Omental fat pad (tissue), 4 donors: ENCODE results near the gene ATP8A2. TPM values are rescaled to one million over a fixed set of nuclear protein-coding genes. Genes with fewer than 3 reads are reported as not detected.

Experiments
- ATAC-seq: fragments of 150-250 bp; one replicate; pipeline ENCODE4 v1.9.1; 2016; ENCODE audit warnings: mild to moderate bottlenecking, moderate library complexity; ENCODE audit not compliant: low FRiP score
- DNase-seq: peaks from one replicate; pipeline ENCODE4 v3.0.0-alpha.2; 2019; ENCODE audit warnings: low spot score
- CTCF ChIP-seq, 3 donors: fragments of 450-650 bp; IDR thresholded peaks; one replicate each; pipeline ENCODE4 v1.5.1; 2016 to 2017; ENCODE audit warnings: antibody characterized with exemption in 3 of 3, mild to moderate bottlenecking in 3 of 3, moderate library complexity in 2 of 3
- total RNA-seq, 4 donors: library from RNA; depleted of rRNA; stranded (reverse); fragments of >200 nt; gene quantifications; one replicate each; pipeline ENCODE4 v1.1.0, GENCODE V29; 2016

ATP8A2 gene
- total RNA-seq, 4 donors from 2014 or later = 0.16 to 0.19 TPM; not detected in 2

GRCh38 chr13:25882466-25883357 is 510.9 kb downstream of the ATP8A2 start:
- no peak for DNase-seq
- TF ChIP-seq CTCF (IDR thresholded peaks at IDR 0.05) = no peak
- no peak for ATAC-seq

GRCh38 chr13:25885418-25885817 is 513.6 kb downstream of the ATP8A2 start:
- TF ChIP-seq CTCF (IDR thresholded peaks at IDR 0.05) = no peak
- DNase-seq = no peak
- no peak for ATAC-seq

GRCh38 chr13:25886438-25887214 is 514.9 kb downstream of the ATP8A2 start:
- no peak for ATAC-seq
- no peak for TF ChIP-seq CTCF (IDR thresholded peaks at IDR 0.05)
- DNase-seq = no peak

- ATAC-seq (no peak), DNase-seq (no peak)
- no peak for TF ChIP-seq CTCF (IDR thresholded peaks at IDR 0.05)
These were observed 516.3 kb downstream of the ATP8A2 start for GRCh38 chr13:25887962-25888655.

GRCh38 chr13:25890671-25891212 is 519.0 kb downstream of the ATP8A2 start:
- DNase-seq (no peak), ATAC-seq (no peak)
- TF ChIP-seq CTCF (IDR thresholded peaks at IDR 0.05) = no peak

GRCh38 chr13:25898991-25899390 is 527.2 kb downstream of the ATP8A2 start:
- ATAC-seq = no peak
- DNase-seq = no peak
- TF ChIP-seq CTCF (IDR thresholded peaks at IDR 0.05) = no peak
